OCI-M2 (cell line): ENCODE measurements around the gene HTRA2.

Source experiments
- DNase-seq: peaks from one replicate; lab custom pipeline; 2025; ENCODE audit not compliant: unreplicated experiment; lab: John Stamatoyannopoulos, UW

The HTRA2 gene

DNA sequence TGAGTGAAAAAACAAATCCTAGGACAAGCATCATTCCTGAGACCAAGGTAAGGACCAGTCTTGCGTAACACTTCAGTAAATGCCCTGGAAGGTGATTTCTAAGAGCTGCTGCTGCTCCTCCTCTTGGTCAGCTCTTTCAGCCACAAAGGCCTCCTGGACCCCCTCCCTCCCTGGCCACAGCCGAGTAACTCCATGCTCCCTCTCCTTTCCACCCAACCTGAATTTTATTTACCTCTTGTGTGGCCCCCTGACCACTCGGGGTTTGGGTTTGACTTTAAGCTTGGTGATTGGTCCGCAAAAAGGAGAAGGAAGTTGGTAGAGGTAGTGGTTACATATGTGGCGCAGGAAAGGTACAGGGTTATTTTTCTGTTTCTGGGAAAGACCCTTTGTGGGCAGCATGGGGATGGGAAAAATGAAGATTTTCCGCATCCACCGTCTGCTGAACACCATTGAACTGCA lies 9.2 kb downstream of the HTRA2 start:
- no peak for DNase-seq

DNA sequence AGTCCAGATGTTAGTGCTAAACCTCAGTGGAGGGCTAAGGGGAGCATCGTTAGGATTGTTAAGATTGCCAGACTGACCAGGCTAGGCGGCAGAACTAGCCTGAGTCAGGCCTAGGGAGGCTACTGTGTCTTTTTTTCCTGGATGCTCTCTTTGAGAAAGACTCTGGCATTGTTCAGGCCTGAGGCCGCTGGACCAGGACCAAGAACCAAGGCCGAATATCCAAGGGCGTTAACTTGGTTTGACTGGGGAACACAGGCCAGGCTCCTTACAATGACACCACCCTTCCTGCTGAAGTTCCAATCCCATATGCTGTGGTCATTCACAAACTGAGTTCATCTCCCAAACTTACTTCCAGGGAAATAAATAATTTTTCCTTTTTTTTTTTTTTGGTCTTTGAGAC lies 10.6 kb downstream of the HTRA2 start:
- DNase-seq = no peak

DNA sequence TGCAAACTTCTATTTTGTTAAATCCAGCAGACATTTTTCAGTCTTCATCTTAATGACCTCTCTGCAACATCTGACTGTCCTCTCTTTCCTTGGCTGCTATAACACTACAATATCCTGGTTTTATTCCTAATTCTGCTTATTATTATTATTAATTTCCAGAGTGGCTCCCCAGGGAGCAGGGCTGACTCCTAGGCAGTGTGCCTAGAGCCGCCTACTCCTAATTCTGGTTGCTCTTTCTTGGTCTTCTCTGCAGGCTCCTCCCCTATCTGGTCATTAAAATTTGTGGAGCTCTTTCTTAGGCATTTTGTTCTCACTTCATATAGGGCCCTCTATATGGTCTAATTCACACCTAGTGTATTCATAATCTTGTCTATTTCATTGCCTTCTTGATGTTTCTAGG lies 13.2 kb downstream of the HTRA2 start:
- DNase-seq = no peak

DNA sequence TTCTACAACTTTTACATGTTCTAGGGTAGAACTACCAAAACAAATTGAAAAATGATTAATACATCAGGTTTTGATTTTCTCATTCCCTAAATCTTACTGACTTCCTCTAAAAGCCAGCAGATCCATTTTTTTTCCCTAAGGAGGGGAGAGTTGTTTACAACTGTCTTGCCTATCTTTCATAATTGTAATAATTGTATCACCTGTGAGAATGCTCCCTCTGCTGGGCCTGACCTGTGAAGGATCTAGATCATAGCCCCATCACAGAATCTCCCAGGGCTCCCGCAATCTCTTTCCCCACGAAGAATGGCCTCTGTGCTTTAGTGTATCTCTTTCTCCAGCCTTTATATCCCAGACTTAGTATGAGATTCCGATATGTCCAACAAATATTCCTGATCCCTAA lies 14.9 kb downstream of the HTRA2 start:
- no peak for DNase-seq

DNA sequence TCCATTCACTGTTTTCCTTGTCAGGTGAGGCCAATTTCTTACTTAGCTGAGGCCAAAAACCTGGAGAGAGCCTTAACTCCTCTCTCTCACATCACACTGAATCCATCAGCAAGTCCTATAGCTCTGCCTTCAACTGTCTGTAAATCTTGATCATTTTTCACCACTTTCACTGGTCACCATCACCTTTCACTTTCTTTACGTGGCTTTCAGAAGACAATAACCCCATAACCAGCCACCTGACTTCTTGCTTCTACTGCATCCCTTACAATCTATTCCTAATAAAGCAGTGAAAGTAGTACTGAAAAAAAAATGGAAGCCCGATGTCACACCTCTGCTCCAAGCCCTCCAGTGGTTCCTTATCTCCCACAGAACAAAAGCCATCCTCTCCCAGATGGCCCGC lies 16.3 kb downstream of the HTRA2 start:
- DNase-seq = no peak

DNA sequence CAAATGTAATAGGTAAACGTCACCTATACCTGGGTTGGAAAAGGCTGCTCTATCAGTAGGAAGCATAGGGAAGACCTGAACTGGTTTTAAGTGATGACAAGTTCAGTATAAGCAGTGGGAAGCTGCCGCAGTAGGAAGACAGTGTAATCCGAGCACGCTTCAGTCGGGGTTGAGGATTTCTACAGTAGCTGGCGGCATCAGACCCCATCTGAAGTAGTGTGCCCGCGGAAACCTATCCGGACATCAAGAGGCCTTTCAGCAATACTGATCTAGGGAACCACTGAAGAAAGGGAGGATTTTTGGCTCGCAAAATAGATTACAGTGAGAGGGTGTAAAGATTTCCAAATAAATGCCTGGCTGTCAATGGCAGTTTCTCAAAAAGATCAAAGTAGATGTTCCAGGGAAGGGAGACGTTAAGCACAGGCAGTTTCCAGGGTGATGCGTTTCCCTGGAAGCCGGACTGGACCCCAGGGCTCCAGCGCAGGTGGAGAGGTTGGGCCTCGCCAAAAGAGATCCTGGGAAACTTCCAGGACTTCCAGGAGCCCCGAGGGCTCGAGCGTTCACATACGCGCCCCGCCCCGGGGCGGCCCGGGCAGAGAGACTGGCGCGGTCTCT lies 18.7 kb downstream of the HTRA2 start:
- no peak for DNase-seq

DNA sequence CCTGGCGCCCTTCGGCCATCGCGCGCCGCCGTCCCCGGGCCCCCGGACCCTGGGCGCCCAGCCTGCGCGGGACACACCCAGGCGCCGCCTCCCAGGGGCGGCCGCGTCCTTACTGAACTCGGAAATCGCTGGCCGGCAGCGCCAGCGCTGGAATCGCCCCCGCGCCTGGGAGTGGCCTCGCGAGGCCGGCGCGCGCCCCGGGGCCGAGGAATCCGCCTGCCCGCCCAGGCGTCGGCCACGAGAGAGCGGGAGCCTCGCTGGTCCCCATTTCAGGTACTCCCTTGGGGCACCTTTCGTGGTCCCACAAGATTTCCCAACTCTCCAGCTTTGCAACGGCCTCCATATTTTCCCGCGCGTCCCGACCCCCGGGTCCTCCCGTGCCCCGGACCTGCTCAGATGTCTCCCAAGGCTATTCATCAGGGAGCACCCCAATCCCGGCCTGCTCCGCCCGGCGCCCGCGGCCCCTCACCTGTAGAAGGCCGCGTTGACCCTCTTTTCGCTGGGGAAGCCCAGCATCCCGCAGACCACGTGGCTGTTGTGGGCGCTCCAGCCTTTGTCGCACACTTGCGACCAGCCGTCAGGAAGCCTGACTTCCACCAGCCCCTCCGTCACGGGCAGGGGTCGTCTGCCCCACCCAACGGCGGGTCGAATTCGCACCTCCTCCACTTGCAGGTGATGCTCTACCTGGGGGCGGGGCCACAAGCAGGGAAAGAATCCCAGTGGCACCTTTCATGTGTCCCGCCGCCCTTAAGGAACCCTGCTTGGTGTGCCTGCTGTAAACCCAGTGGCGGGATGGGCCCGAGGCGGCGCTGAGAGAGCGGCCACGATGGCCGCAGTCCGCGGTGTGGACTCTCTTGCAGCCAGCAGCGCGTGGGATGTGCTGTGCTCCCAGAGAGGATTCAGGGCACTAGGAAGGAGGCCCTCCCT lies 19.4 kb downstream of the HTRA2 start:
- no peak for DNase-seq

GRCh38 chr2:74550231-74550630 lies 20.5 kb downstream of the HTRA2 start:
- no peak for DNase-seq

GRCh38 chr2:74551530-74551929 lies 21.8 kb downstream of the HTRA2 start:
- DNase-seq = no peak

- DNase-seq = no peak
Observed at GRCh38 chr2:74551942-74552913, 22.5 kb downstream of the HTRA2 start.

- no peak for DNase-seq
Observed at GRCh38 chr2:74552914-74553811, 23.4 kb downstream of the HTRA2 start.

- no peak for DNase-seq
Observed at GRCh38 chr2:74553892-74554819, 24.4 kb downstream of the HTRA2 start, which contains the start of the genes DOK1 and LOXL3. Gene DOK1, plus strand, starts transcription at chr2:74554720. Its CDS starts 35 bp downstream, at chr2:74554755. Gene LOXL3, minus strand, starts transcription at chr2:74553942. Its CDS starts 1,308 bp downstream, at chr2:74552634.

DNA sequence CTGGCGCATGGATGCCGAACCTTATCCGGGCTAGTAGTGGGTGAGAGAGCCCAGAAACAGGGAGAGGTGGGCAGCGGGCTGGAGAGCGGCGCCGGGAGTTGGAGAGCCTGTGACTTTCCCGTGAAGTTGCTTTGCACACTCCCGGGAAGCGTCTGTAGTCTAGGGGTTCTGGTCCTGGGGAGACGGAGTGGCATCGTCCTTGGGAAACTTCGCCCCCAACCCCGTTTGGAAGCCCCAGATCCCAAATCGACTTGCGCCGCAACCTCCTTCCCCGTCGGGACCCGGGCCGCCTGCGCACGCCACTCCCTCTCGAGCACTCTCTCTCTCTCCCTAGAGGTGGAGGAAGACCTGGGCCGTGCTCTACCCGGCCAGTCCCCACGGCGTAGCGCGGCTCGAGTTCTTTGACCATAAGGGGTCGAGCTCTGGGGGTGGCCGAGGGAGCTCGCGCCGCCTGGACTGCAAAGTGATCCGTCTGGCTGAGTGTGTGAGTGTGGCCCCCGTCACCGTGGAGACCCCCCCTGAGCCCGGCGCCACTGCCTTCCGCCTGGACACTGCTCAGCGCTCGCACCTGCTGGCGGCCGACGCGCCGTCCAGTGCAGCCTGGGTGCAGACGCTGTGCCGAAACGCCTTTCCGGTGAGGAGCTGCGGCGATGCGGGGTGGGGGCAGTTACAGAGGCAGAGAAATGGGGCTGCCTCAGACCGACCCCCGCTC lies 25.2 kb downstream of the HTRA2 start:
- DNase-seq = no peak

DNA sequence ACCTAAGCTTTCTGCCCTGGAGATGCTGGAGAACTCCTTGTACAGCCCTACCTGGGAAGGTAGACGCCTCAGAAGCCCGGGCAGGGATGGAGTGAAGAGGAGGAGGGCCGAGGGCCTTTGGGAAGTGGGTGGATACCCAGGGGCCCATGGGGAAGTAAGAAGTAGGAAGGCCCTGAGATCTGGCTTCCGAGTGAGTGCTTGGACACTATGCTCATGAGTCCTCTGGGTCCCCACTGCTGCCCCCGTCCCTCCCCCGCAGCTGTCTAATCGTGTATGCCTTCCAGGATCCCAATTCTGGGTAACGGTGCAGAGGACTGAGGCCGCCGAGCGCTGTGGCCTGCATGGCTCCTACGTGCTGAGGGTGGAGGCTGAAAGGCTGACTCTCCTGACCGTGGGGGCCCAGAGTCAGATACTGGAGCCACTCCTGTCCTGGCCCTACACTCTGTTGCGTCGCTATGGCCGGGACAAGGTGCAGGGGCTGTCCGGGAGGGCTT lies 25.9 kb downstream of the HTRA2 start:
- no peak for DNase-seq

DNA sequence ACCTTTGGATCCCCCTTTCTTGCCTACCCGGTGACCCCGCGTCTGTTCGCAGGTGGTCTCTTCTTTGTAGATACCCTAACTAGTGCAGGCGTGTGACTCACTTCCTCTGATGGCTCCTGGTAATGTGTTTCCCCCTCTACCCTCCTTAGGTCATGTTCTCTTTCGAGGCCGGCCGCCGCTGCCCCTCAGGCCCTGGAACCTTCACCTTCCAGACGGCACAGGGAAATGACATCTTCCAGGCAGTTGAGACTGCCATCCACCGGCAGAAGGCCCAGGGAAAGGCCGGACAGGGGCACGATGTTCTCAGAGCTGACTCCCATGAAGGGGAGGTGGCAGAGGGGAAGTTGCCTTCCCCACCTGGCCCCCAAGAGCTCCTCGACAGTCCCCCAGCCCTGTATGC lies 26.4 kb downstream of the HTRA2 start:
- DNase-seq = no peak

DNA sequence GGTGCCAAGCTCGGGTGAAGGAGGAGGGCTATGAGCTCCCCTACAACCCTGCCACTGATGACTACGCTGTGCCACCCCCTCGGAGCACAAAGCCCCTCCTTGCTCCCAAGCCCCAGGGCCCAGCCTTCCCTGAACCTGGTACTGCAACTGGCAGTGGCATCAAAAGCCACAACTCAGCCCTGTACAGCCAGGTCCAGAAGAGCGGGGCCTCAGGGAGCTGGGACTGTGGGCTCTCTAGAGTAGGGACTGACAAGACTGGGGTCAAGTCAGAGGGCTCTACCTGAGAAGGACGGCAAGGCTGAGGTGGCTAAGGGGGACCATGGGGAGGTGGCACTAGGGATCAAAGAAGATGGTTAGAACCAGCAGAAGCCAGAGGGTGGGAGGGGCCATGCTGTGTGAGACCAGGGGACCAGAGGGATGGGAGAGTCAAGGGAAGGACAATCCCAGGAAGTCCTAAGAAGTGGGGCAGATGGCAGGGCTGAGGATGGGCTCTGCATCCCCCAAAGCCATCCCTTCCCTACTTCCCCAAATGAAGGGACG lies 27.2 kb downstream of the HTRA2 start:
- no peak for DNase-seq

DNA sequence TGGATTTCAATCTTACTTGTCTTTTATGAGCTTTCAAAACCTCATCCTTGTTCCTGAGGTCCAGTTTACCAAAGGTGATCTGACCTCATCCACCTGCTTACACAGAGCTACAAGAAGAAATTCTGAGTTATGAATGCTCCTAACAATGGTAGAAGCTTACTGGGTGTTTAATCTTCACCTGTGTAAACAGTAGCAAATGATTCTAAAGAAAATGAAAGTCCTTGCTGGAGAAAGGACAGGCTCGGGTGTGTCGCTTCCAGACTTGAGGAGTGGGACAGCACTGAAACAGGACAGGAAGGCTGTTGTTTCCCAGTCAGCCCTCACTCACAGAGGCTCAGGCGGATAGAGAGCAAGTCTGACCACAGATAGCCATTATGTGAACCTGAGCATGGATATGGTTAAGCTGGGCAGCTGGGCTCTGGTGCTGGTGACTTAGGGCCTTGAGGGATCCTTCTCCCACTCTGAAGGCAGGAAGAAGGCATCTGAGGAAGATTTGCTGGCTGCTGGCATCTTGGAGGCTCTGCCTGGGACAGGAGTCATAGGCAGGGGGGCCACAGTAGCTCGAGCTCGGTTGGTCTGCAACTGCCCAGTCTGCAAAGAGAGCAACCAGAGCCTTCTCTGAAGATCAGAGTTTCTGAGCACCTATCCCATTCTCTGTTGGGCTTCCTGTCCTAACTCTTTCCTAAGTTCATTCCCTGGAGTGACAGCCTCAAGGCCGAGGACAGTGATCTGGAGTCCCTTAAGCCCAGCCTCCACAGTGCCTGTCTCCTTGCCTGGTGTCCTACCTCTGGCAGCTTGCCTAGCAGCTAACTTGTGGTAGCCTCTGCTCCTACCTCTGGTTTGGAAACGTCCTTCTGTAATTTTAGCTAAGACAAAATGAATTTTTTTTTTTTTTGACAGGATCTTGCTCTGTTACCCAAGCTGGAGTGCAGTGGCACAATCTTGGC lies 28.8 kb downstream of the HTRA2 start:
- no peak for DNase-seq
